B cell (primary cell): Measurements from ENCODE around the gene SCMH1. TPM values are rescaled to one million over a fixed set of nuclear protein-coding genes. Genes with fewer than 3 reads are reported as not detected.

Source experiments
- ATAC-seq: fragments of 200-7000 bp; cut with Tn5 transposase; one replicate; pipeline ENCODE4 v1.10.0; 2021; ENCODE audit warnings: low read depth, mild to moderate bottlenecking, moderate number of reproducible peaks, moderate library complexity
- CTCF ChIA-PET: fragments of 350-600 bp; sonication (Branson Sonifier 250); formaldehyde crosslinking; loops from one replicate; lab custom pipeline; 2021; ENCODE audit warnings: antibody characterized with exemption, inconsistent platforms; lab: Charles Lee
- POLR2A ChIA-PET: fragments of 350-600 bp; sonication (Branson Sonifier 250); formaldehyde crosslinking; loops from one replicate; lab custom pipeline; 2021; ENCODE audit warnings: antibody characterized with exemption; lab: Charles Lee
- DNase-seq: peaks from one replicate; pipeline ENCODE4 v3.0.0; 2013
- H2AFZ ChIP-seq: 2 replicates; pipeline ENCODE4 v1.6.1; 2012; ENCODE audit warnings: mild to moderate bottlenecking, low read depth, low read length; ENCODE audit not compliant: insufficient read depth, poor library complexity, severe bottlenecking
- H3K27ac ChIP-seq, 2 donors: 1 replicate in 1 of 2; 2 replicates in 1 of 2; pipeline ENCODE4 v1.5.1; 2012 to 2013; ENCODE audit warnings: low read length in 2 of 2, mild to moderate bottlenecking in 2 of 2, moderate library complexity in 1 of 2
- H3K27me3 ChIP-seq, 4 experiments: fragments of 200-600 bp in 1 of 4; sonication (generic) in 1 of 4; replicated peaks in 1 of 4; 1 replicate in 2 of 4; 2 replicates in 2 of 4; pipeline versions ENCODE4 v1.6.1 to v1.7.0; 2013 to 2016; ENCODE audit warnings: low read length in 3 of 4, mild to moderate bottlenecking in 2 of 4, mixed read lengths in 1 of 4, moderate library complexity in 1 of 4; ENCODE audit not compliant: insufficient read depth in 4 of 4, control insufficient read depth in 3 of 4; ENCODE audit errors: control extremely low read depth in 1 of 4
- H3K36me3 ChIP-seq, 2 experiments: replicated peaks in 1 of 2; 1 replicate in 1 of 2; 2 replicates in 1 of 2; pipeline versions ENCODE4 v1.6.1 to v1.7.1; 2013; ENCODE audit warnings: low read length in 1 of 2; ENCODE audit not compliant: insufficient read depth in 2 of 2, control insufficient read depth in 1 of 2; ENCODE audit errors: control extremely low read depth in 1 of 2, extremely low read depth in 1 of 2
- H3K4me1 ChIP-seq, 2 donors: fragments of 200-600 bp in 1 of 2; sonication (generic) in 1 of 2; 1 replicate in 1 of 2; 2 replicates in 1 of 2; pipeline versions ENCODE4 v1.5.1 to v1.6.1; 2013 to 2017; ENCODE audit warnings: low read length in 2 of 2; ENCODE audit not compliant: control insufficient read depth in 2 of 2, insufficient read depth in 2 of 2
- H3K4me2 ChIP-seq: replicated peaks from 2 replicates; pipeline ENCODE3; 2012; ENCODE audit warnings: mild to moderate bottlenecking, low read depth, low read length; ENCODE audit not compliant: poor library complexity, severe bottlenecking
- H3K4me3 ChIP-seq, 5 experiments: fragments of 200-600 bp in 1 of 5; sonication (generic) in 1 of 5; 1 replicate in 3 of 5; 2 replicates in 2 of 5; pipeline versions ENCODE4 v1.5.1 to v1.7.0; 2011 to 2016; ENCODE audit warnings: low read length in 4 of 5, mild to moderate bottlenecking in 4 of 5, low read depth in 2 of 5, control low read depth in 1 of 5, moderate library complexity in 1 of 5; ENCODE audit not compliant: insufficient read depth in 1 of 5; ENCODE audit errors: control extremely low read depth in 1 of 5, extremely low read depth in 1 of 5
- H3K79me2 ChIP-seq: fragments of 200-600 bp; sonication (generic); one replicate; pipeline ENCODE4 v1.6.0; 2016; ENCODE audit warnings: low read length; ENCODE audit not compliant: control insufficient read depth, insufficient read depth
- H3K9ac ChIP-seq: fragments of 200-600 bp; sonication (generic); 2 replicates; pipeline ENCODE4 v1.6.1; 2017; ENCODE audit warnings: mild to moderate bottlenecking, low read length, moderate library complexity
- H3K9me3 ChIP-seq, 3 donors: one replicate each; pipeline versions ENCODE4 v1.6.1 to v1.7.1; 2013; ENCODE audit warnings: low read length in 2 of 3; ENCODE audit not compliant: control insufficient read depth in 2 of 3, insufficient read depth in 1 of 3; ENCODE audit errors: control extremely low read depth in 1 of 3
- H4K20me1 ChIP-seq: 2 replicates; pipeline ENCODE4 v1.6.0; 2012; ENCODE audit warnings: mild to moderate bottlenecking, low read length; ENCODE audit not compliant: insufficient read depth, control insufficient read depth, poor library complexity, severe bottlenecking
- H3K27ac Mint-ChIP-seq: one replicate; pipeline ENCODE4 v1.8.0; 2021; ENCODE audit warnings: mixed read lengths
- H3K27me3 Mint-ChIP-seq: one replicate; pipeline ENCODE4 v1.8.0; 2021; ENCODE audit warnings: mixed read lengths
- H3K4me1 Mint-ChIP-seq: one replicate; pipeline ENCODE4 v1.8.0; 2021; ENCODE audit warnings: mixed read lengths
- H3K4me3 Mint-ChIP-seq: one replicate; pipeline ENCODE4 v1.8.0; 2021; ENCODE audit warnings: mixed read lengths
- H3K9me3 Mint-ChIP-seq: one replicate; pipeline ENCODE4 v1.8.0; 2022; ENCODE audit warnings: mixed read lengths; ENCODE audit not compliant: insufficient read depth
- CTCF ChIP-seq: fragments of 200-600 bp; IDR thresholded peaks from one replicate; pipeline ENCODE4 v1.8.0; 2022; ENCODE audit warnings: antibody characterized with exemption, mild to moderate bottlenecking
- EZH2 ChIP-seq: IDR thresholded peaks from 2 replicates; pipeline ENCODE4 v1.6.1; 2012; ENCODE audit warnings: borderline replicate concordance, low read depth, mild to moderate bottlenecking, moderate library complexity, low read length; ENCODE audit not compliant: insufficient read depth, poor library complexity, severe bottlenecking
- WGBS: methylation state at CpG from one replicate; pipeline ENCODE4 v1.1.5; 2013; ENCODE audit warnings: missing lambda C conversion rate; ENCODE audit not compliant: insufficient coverage; 5-methylcytosine and 5-hydroxymethylcytosine counted together
- intact Hi-C: fragments of 100-400 bp; cut with micrococcal nuclease; formaldehyde crosslinking; loops from one replicate; pipeline ENCODE4 v1.10.0; 2022
- polyA plus RNA-seq: library from polyadenylated mRNA; depleted of rRNA; stranded (reverse); fragments of >200 nt; gene quantifications from 2 replicates; pipeline ENCODE4 v1.2.3, GENCODE V29; 2012
- total RNA-seq, 2 donors: library from RNA; stranded (reverse); fragments of 120-200 nt in 1 of 2; gene quantifications; 1 replicate in 1 of 2; 2 replicates in 1 of 2; pipeline versions ENCODE4 v1.2.3 to v1.2.4, GENCODE V29; 2013 to 2022

Gene SCMH1
- total and polyA plus RNA-seq, 2 donors (not counting 1 experiment from before 2014, with no cell fraction given) = 29.4 to 33.3 TPM

GRCh38 chr1:41289196-41289595 lies 47.1 kb upstream of the SCMH1 start:
- no peak overlapping the region for H2AFZ ChIP-seq
- H3K4me1 Mint-ChIP-seq = no peaks in the 10 kb centered on the region
- H3K9me3 Mint-ChIP-seq = no peaks in the 10 kb centered on the region
- no peak overlapping the region for H3K4me3 Mint-ChIP-seq
- no peak for DNase-seq
- peaks cover 0 to 9% (median 3%) of the 10 kb centered on the region in 4 experiments for H3K27me3 ChIP-seq
- no peak overlapping the region for H3K27ac ChIP-seq
- H3K4me1 ChIP-seq = no peaks in the 10 kb centered on the region
- peaks cover 54% of the 10 kb centered on the region for H3K27me3 Mint-ChIP-seq
- WGBS = 97% methylated on average over 5 of the region's 5 CpGs
- H3K79me2 ChIP-seq = no peaks in the 10 kb centered on the region
- no peaks in the 10 kb centered on the region for H3K36me3 ChIP-seq
- POLR2A ChIA-PET = no interaction called here
- H3K4me3 ChIP-seq = no peak overlapping the region
- no peak overlapping the region for H3K4me2 ChIP-seq
- ATAC-seq = no peak
- TF ChIP-seq EZH2 (no peak), CTCF (no peak)
- CTCF ChIA-PET = no interaction called here
- no peaks in the 10 kb centered on the region for H4K20me1 ChIP-seq
- intact Hi-C loops = no loop called here
- no peak overlapping the region for H3K9ac ChIP-seq
- no peak overlapping the region for H3K27ac Mint-ChIP-seq
- no peaks in the 10 kb centered on the region for H3K9me3 ChIP-seq

- Mint-ChIP-seq H3K4me3 (no peak overlapping the region), H3K9me3 (no peaks in the 10 kb centered on the region), H3K27ac (no peak overlapping the region), H3K27me3 (peaks cover 56% of the 10 kb centered on the region), H3K4me1 (no peaks in the 10 kb centered on the region)
- DNase-seq (no peak), ATAC-seq (no peak)
- no peaks in the 10 kb centered on the region for H3K36me3 ChIP-seq
- 80% methylated on average over 1 of the region's 4 CpGs for WGBS
- H3K4me1 ChIP-seq = no peaks in the 10 kb centered on the region
- intact Hi-C loops = no loop called here
- ChIA-PET POLR2A (no interaction called here), CTCF (no interaction called here)
- no peak overlapping the region for H3K4me2 ChIP-seq
- no peaks in the 10 kb centered on the region for H4K20me1 ChIP-seq
- no peak overlapping the region for H3K4me3 ChIP-seq
- no peak overlapping the region for H3K9ac ChIP-seq
- H3K9me3 ChIP-seq = no peaks in the 10 kb centered on the region
- H3K27me3 ChIP-seq = peaks cover 0 to 9% (median 3%) of the 10 kb centered on the region in 4 experiments
- H2AFZ ChIP-seq = no peak overlapping the region
- no peak overlapping the region for H3K27ac ChIP-seq
- H3K79me2 ChIP-seq = no peaks in the 10 kb centered on the region
- TF ChIP-seq CTCF (no peak), EZH2 (no peak)
Observed at GRCh38 chr1:41286992-41287391, 44.9 kb upstream of the SCMH1 start.
